ENCODE results near the gene PRKCE. TPM values are rescaled to one million over a fixed set of nuclear protein-coding genes. Genes with fewer than 3 reads are reported as not detected.
"Not testable (repeated sequence)": the region's sequence is repeated elsewhere in the genome, so short reads cannot be mapped to it uniquely, and the experiment has no call there.

Gene PRKCE
- total RNA-seq, 1 donor from 2014 or later: 24.2 TPM

- no peak for TF ChIP-seq CTCF (IDR thresholded peaks at IDR 0.05; ENCODE audit: unreplicated experiment)
- peaks cover 3% of the 10 kb centered on the region for H3K27me3 Mint-ChIP-seq (ENCODE audit: unreplicated experiment)
- H3K4me3 Mint-ChIP-seq (ENCODE audit: unreplicated experiment): no peak overlapping the region
- no peak overlapping the region for H3K27ac Mint-ChIP-seq (ENCODE audit: unreplicated experiment)
- no peak for DNase-seq (ENCODE audit: low spot score)
- peaks cover 27% of the 10 kb centered on the region for H3K4me1 Mint-ChIP-seq (ENCODE audit: unreplicated experiment)
- H3K9me3 Mint-ChIP-seq (ENCODE audit: unreplicated experiment): no peaks in the 10 kb centered on the region
- no peaks in the 10 kb centered on the region for H3K36me3 Mint-ChIP-seq (ENCODE audit: low read depth, unreplicated experiment)
Observed at GRCh38 chr2:45857867-45858520, 206.5 kb downstream of the PRKCE start.

- not testable (repeated sequence) for H3K36me3 Mint-ChIP-seq (ENCODE audit: low read depth, unreplicated experiment); H3K4me3 Mint-ChIP-seq (ENCODE audit: unreplicated experiment); DNase-seq (ENCODE audit: low spot score); H3K27me3 Mint-ChIP-seq (ENCODE audit: unreplicated experiment); H3K27ac Mint-ChIP-seq (ENCODE audit: unreplicated experiment); H3K9me3 Mint-ChIP-seq (ENCODE audit: unreplicated experiment)
- H3K4me1 Mint-ChIP-seq (ENCODE audit: unreplicated experiment): peaks cover 27% of the 10 kb centered on the region
Observed at GRCh38 chr2:45858872-45859271, 207.4 kb downstream of the PRKCE start.

DNA sequence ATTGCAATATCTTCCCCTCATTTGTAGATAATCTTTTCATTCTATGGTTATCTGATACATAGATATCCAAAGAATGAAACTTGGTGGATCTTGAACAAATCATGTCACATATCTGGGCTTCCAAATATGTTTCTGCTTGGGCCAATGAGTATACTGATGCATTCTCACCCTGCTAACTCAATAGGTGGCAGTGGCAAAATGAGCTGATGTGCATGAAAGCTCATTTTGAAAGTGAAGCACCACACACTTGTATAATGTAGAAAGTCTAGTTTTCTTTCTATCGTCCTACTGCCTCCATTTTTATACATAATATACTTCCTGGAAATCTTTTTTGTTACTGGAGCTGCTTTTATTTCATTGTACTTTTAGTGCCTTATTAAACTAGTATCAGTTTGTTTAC lies 208.2 kb downstream of the PRKCE start:
- DNase-seq (ENCODE audit: low spot score): no peak
- peaks cover 27% of the 10 kb centered on the region for H3K4me1 Mint-ChIP-seq (ENCODE audit: unreplicated experiment)
- TF ChIP-seq CTCF (IDR thresholded peaks at IDR 0.05; ENCODE audit: unreplicated experiment): no peak
- H3K9me3 Mint-ChIP-seq (ENCODE audit: unreplicated experiment): no peaks in the 10 kb centered on the region
- H3K36me3 Mint-ChIP-seq (ENCODE audit: low read depth, unreplicated experiment): no peaks in the 10 kb centered on the region
- no peak overlapping the region for H3K27ac Mint-ChIP-seq (ENCODE audit: unreplicated experiment)
- H3K27me3 Mint-ChIP-seq (ENCODE audit: unreplicated experiment): peaks cover 2% of the 10 kb centered on the region
- no peak overlapping the region for H3K4me3 Mint-ChIP-seq (ENCODE audit: unreplicated experiment)

- H3K27ac Mint-ChIP-seq (ENCODE audit: unreplicated experiment): no peak overlapping the region
- H3K36me3 Mint-ChIP-seq (ENCODE audit: low read depth, unreplicated experiment): no peaks in the 10 kb centered on the region
- TF ChIP-seq CTCF (IDR thresholded peaks at IDR 0.05; ENCODE audit: unreplicated experiment): no peak
- H3K4me3 Mint-ChIP-seq (ENCODE audit: unreplicated experiment): no peak overlapping the region
- H3K27me3 Mint-ChIP-seq (ENCODE audit: unreplicated experiment): peaks cover 2% of the 10 kb centered on the region
- DNase-seq (ENCODE audit: low spot score): no peak
- peaks cover 22% of the 10 kb centered on the region for H3K4me1 Mint-ChIP-seq (ENCODE audit: unreplicated experiment)
- no peaks in the 10 kb centered on the region for H3K9me3 Mint-ChIP-seq (ENCODE audit: unreplicated experiment)
Observed at GRCh38 chr2:45860136-45861121, 209.0 kb downstream of the PRKCE start.

DNA sequence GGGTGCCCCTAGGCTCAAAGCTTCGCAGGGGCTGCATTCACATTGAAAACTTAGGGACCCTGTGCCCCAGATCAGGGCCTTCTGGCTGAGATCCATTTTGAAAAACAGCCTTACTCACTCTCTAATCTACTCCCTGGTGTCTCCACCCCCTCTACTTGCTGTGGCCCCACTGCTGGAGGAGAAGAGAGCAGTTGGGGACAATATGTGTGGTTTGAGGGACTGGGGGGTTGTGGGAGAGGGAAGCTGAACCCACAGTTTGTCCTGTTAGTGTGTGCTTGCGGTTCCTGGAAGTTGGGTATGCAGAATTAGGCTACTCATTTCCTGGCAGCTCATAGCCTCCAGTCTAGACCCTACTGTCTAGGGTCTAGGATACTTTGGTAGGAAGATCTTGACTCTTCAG lies 211.4 kb downstream of the PRKCE start:
- no peaks in the 10 kb centered on the region for H3K9me3 Mint-ChIP-seq (ENCODE audit: unreplicated experiment)
- no peaks in the 10 kb centered on the region for H3K27me3 Mint-ChIP-seq (ENCODE audit: unreplicated experiment)
- no peaks in the 10 kb centered on the region for H3K36me3 Mint-ChIP-seq (ENCODE audit: low read depth, unreplicated experiment)
- peaks cover 15% of the 10 kb centered on the region for H3K4me1 Mint-ChIP-seq (ENCODE audit: unreplicated experiment)
- no peak overlapping the region for H3K27ac Mint-ChIP-seq (ENCODE audit: unreplicated experiment)
- no peak for DNase-seq (ENCODE audit: low spot score)
- no peak overlapping the region for H3K4me3 Mint-ChIP-seq (ENCODE audit: unreplicated experiment)
- no peak for TF ChIP-seq CTCF (IDR thresholded peaks at IDR 0.05; ENCODE audit: unreplicated experiment)

Measured in endothelial cell (in vitro differentiated cells).